Sigmoid colon (tissue), 7 donors: ENCODE data around the gene TEN1. TPM values are rescaled to one million over a fixed set of nuclear protein-coding genes. Genes with fewer than 3 reads are reported as not detected.

Experiments used
- DNase-seq: peaks from one replicate; pipeline ENCODE4 v3.0.0-alpha.2; 2019
- H3K27ac ChIP-seq, 4 donors: fragments of 200-600 bp; sonication (generic); one replicate each; pipeline ENCODE4 v1.5.1; 2016 to 2019; ENCODE audit warnings: mild to moderate bottlenecking in 1 of 4
- H3K27me3 ChIP-seq, 3 donors: fragments of 200-600 bp; sonication (generic); one replicate each; pipeline ENCODE4 v1.5.1; 2019; ENCODE audit warnings: mild to moderate bottlenecking in 1 of 3
- H3K36me3 ChIP-seq, 4 donors: fragments of 200-600 bp; sonication (generic); one replicate each; pipeline ENCODE4 v1.5.1; 2016 to 2019
- H3K4me1 ChIP-seq, 4 donors: fragments of 200-600 bp; sonication (generic); one replicate each; pipeline ENCODE4 v1.5.1; 2017 to 2019
- H3K4me3 ChIP-seq, 4 donors: fragments of 200-600 bp; sonication (generic); one replicate each; pipeline ENCODE4 v1.5.1; 2017 to 2019; ENCODE audit warnings: mild to moderate bottlenecking in 2 of 4, moderate library complexity in 1 of 4
- H3K9me3 ChIP-seq, 4 donors: fragments of 200-600 bp in 3 of 4; sonication (generic) in 3 of 4; one replicate each; pipeline versions ENCODE4 v1.5.1 to v1.6.1; 2013 to 2019
- CTCF ChIP-seq, 4 experiments: fragments of 450-650 bp in 3 of 4; fragments of 200-600 bp in 1 of 4; IDR thresholded peaks; one replicate each; pipeline ENCODE4 v1.5.1; 2016 to 2019; ENCODE audit warnings: antibody characterized with exemption in 4 of 4, mild to moderate bottlenecking in 3 of 4, moderate library complexity in 2 of 4
- EP300 ChIP-seq, 4 donors: sonication (generic); formaldehyde crosslinking; IDR thresholded peaks; one replicate each; pipeline ENCODE4 v1.6.1; 2017; ENCODE audit warnings: antibody characterized with exemption in 4 of 4
- POLR2A ChIP-seq, 2 donors: fragments of 450-650 bp; IDR thresholded peaks; one replicate each; pipeline ENCODE4 v1.6.1; 2016; ENCODE audit warnings: antibody characterized with exemption in 2 of 2, mild to moderate bottlenecking in 2 of 2, moderate library complexity in 2 of 2
- POLR2AphosphoS5 ChIP-seq, 4 donors: sonication (generic); formaldehyde crosslinking; IDR thresholded peaks; one replicate each; pipeline ENCODE4 v1.6.1; 2017; ENCODE audit warnings: antibody characterized with exemption in 4 of 4
- WGBS, 2 donors: extraction: QIAGEN DNeasy Blood & Tissue Kit; methylation state at CpG; one replicate each; pipeline ENCODE4 v1.1.7; 2013; 5-methylcytosine and 5-hydroxymethylcytosine counted together
- intact Hi-C: fragments of 100-400 bp; cut with DNase I; formaldehyde crosslinking; loops from one replicate; pipeline ENCODE4 v1.15.1; 2023
- polyA plus RNA-seq, 3 donors: library from polyadenylated mRNA; stranded (reverse); fragments of 200-250 nt; gene quantifications; one replicate each; pipeline ENCODE4 v1.2.3, GENCODE V29; 2013
- total RNA-seq, 4 donors: library from RNA; depleted of rRNA; stranded (reverse); fragments of >200 nt; gene quantifications; one replicate each; pipeline ENCODE4 v1.1.0, GENCODE V29; 2016
- donor health status: healthy with polysubstance abuse.
- donor health status: Bipolar disorder and iron deficiency.
- donor health status: healthy.

Gene TEN1
- total and polyA plus RNA-seq, 7 donors: 5.3 to 78.8 (median 14.8) TPM

GRCh38 chr17:76033139-76033538 is 54.1 kb downstream of the TEN1 start:
- H3K36me3 ChIP-seq: no peaks in the 10 kb centered on the region
- DNase-seq: no peak
- no peak overlapping the region for H3K4me3 ChIP-seq
- TF ChIP-seq POLR2AphosphoS5 (IDR thresholded peaks at IDR 0.05): no peak
- no peak for TF ChIP-seq CTCF (IDR thresholded peaks at IDR 0.05)
- no peak for TF ChIP-seq EP300 (IDR thresholded peaks at IDR 0.05)
- TF ChIP-seq POLR2A (IDR thresholded peaks at IDR 0.05): no peak
- WGBS, 2 donors: 97% methylated on average over 6 of the region's 6 CpGs
- H3K9me3 ChIP-seq: no peaks in the 10 kb centered on the region
- peaks cover 0 to 70% (median 58%) of the 10 kb centered on the region in 4 donors for H3K4me1 ChIP-seq
- intact Hi-C loops: no loop called here
- peak overlapping the region in 3 of 4 donors; percentile 86 to 92 (median 87) for H3K27ac ChIP-seq
- no peaks in the 10 kb centered on the region for H3K27me3 ChIP-seq

- Histone ChIP-seq H3K4me1 (peaks cover 0 to 80% (median 69%) of the 10 kb centered on the region in 4 donors), H3K4me3 (no peak overlapping the region), H3K36me3 (peaks cover 0 to 5% (median 3%) of the 10 kb centered on the region in 4 donors), H3K9me3 (no peaks in the 10 kb centered on the region), H3K27me3 (no peaks in the 10 kb centered on the region), H3K27ac (peak overlapping the region in 3 of 4 donors; percentile 86 to 92 (median 87))
- 86 to 90% methylated on average over 13 of the region's 13 CpGs for WGBS, 2 donors
- intact Hi-C loops: no loop called here
- TF ChIP-seq POLR2AphosphoS5 (IDR thresholded peaks at IDR 0.05) (peak; percentile 77 to 94 (median 86)), POLR2A (IDR thresholded peaks at IDR 0.05) (no peak), EP300 (IDR thresholded peaks at IDR 0.05) (peak in 3 of 4 donors; percentile 59 to 76 (median 68)), CTCF (IDR thresholded peaks at IDR 0.05) (no peak)
- DNase-seq: no peak
Observed at GRCh38 chr17:76034428-76035350, 55.6 kb downstream of the TEN1 start.

- intact Hi-C loops: no loop called here
- 67 to 69% methylated on average over 22 of the region's 22 CpGs for WGBS, 2 donors
- peak overlapping the region in 1 of 4 donors; percentile 16 for H3K4me3 ChIP-seq
- H3K27me3 ChIP-seq: no peaks in the 10 kb centered on the region
- TF ChIP-seq POLR2A (IDR thresholded peaks at IDR 0.05) (no peak), CTCF (IDR thresholded peaks at IDR 0.05) (no peak), EP300 (IDR thresholded peaks at IDR 0.05) (peak; percentile 93 to 96 (median 93)), POLR2AphosphoS5 (IDR thresholded peaks at IDR 0.05) (peak; percentile 98 to 100 (median 98))
- H3K4me1 ChIP-seq: peaks cover 0 to 95% (median 78%) of the 10 kb centered on the region in 4 donors
- H3K27ac ChIP-seq: peak overlapping the region; percentile 66 to 92 (median 86)
- H3K9me3 ChIP-seq: no peaks in the 10 kb centered on the region
- peaks cover 8 to 25% (median 21%) of the 10 kb centered on the region in 4 donors for H3K36me3 ChIP-seq
- DNase-seq: peak; percentile 96
Observed at GRCh38 chr17:76036497-76037261, 57.6 kb downstream of the TEN1 start.

GRCh38 chr17:76038050-76038449 is 59.0 kb downstream of the TEN1 start:
- H3K36me3 ChIP-seq: peaks cover 13 to 38% (median 30%) of the 10 kb centered on the region in 4 donors
- intact Hi-C loops: no loop called here
- TF ChIP-seq POLR2AphosphoS5 (IDR thresholded peaks at IDR 0.05): no peak
- TF ChIP-seq POLR2A (IDR thresholded peaks at IDR 0.05): no peak
- no peak for TF ChIP-seq CTCF (IDR thresholded peaks at IDR 0.05)
- TF ChIP-seq EP300 (IDR thresholded peaks at IDR 0.05): no peak
- H3K4me1 ChIP-seq: peaks cover 0 to 84% (median 73%) of the 10 kb centered on the region in 4 donors
- DNase-seq: no peak
- no peak overlapping the region for H3K4me3 ChIP-seq
- 64 to 85% methylated on average over 3 of the region's 3 CpGs for WGBS, 2 donors
- H3K27ac ChIP-seq: peak overlapping the region; percentile 21 to 92 (median 86)
- no peaks in the 10 kb centered on the region for H3K27me3 ChIP-seq
- no peaks in the 10 kb centered on the region for H3K9me3 ChIP-seq
